Loucy (cell line): Measurements from ENCODE around the gene CHRD.

Experiments
- H2AFZ ChIP-seq: fragments of 200-600 bp; sonication (generic); 2 replicates; pipeline ENCODE4 v1.6.0; 2016; ENCODE audit warnings: antibody characterized with exemption, mild to moderate bottlenecking, low read length, moderate library complexity
- H3F3A ChIP-seq: fragments of 200-600 bp; 2 replicates; pipeline ENCODE4 v1.6.0; 2016; ENCODE audit warnings: antibody characterized with exemption, low read depth, mild to moderate bottlenecking
- H3K27me3 ChIP-seq: fragments of 200-600 bp; sonication (generic); 2 replicates; pipeline ENCODE4 v1.6.1; 2014; ENCODE audit warnings: low read length, mild to moderate bottlenecking; ENCODE audit not compliant: insufficient read depth, poor library complexity, severe bottlenecking
- H3K36me3 ChIP-seq: fragments of 200-600 bp; sonication (generic); 2 replicates; pipeline ENCODE4 v1.6.1; 2016; ENCODE audit warnings: low read length; ENCODE audit not compliant: insufficient read depth
- H3K4me1 ChIP-seq: fragments of 200-600 bp; sonication (generic); 2 replicates; pipeline ENCODE4 v1.5.1; 2014; ENCODE audit warnings: low read length, mild to moderate bottlenecking; ENCODE audit not compliant: insufficient read depth, poor library complexity, severe bottlenecking
- H3K4me2 ChIP-seq: fragments of 200-600 bp; sonication (generic); 2 replicates; pipeline ENCODE4 v1.6.0; 2014; ENCODE audit warnings: antibody characterized with exemption, low read length, low read depth, mild to moderate bottlenecking; ENCODE audit not compliant: poor library complexity, severe bottlenecking
- H3K4me3 ChIP-seq: fragments of 200-600 bp; sonication (generic); 2 replicates; pipeline ENCODE4 v1.5.1; 2014; ENCODE audit warnings: low read length, mild to moderate bottlenecking, mixed read lengths; ENCODE audit not compliant: poor library complexity, severe bottlenecking
- H3K79me2 ChIP-seq: fragments of 200-600 bp; sonication (generic); 2 replicates; pipeline ENCODE4 v1.6.1; 2014; ENCODE audit warnings: low read length; ENCODE audit not compliant: insufficient read depth
- H3K9ac ChIP-seq: fragments of 200-600 bp; sonication (generic); 2 replicates; pipeline ENCODE4 v1.6.0; 2014; ENCODE audit warnings: mild to moderate bottlenecking, low read depth, low read length, moderate library complexity; ENCODE audit not compliant: poor library complexity, severe bottlenecking
- H3K9me2 ChIP-seq: fragments of 200-600 bp; sonication (generic); replicated peaks from 2 replicates; pipeline ENCODE4 v1.6.1; 2016; ENCODE audit warnings: low read depth, low read length, mixed read lengths
- H3K9me3 ChIP-seq: fragments of 200-600 bp; sonication (generic); 2 replicates; pipeline ENCODE4 v1.6.1; 2014; ENCODE audit warnings: mild to moderate bottlenecking, antibody characterized with exemption, low read length, low read depth; ENCODE audit not compliant: insufficient read depth
- H4K20me1 ChIP-seq: fragments of 200-600 bp; sonication (generic); 2 replicates; pipeline ENCODE4 v1.6.0; 2014; ENCODE audit warnings: antibody characterized with exemption, low read length, mild to moderate bottlenecking; ENCODE audit not compliant: insufficient read depth, poor library complexity, severe bottlenecking
- EZH2phosphoT487 ChIP-seq: fragments of 200-600 bp; IDR thresholded peaks from 2 replicates; pipeline ENCODE4 v1.6.1; 2018; ENCODE audit warnings: antibody characterized with exemption, mild to moderate bottlenecking, moderate library complexity, borderline replicate concordance
- TF ChIP-seq, protein P1 (sequence below): fragments of 200-600 bp; sonication (generic); conservative IDR thresholded peaks from 2 replicates; pipeline ENCODE4 v1.5.1; 2014; ENCODE audit warnings: mild to moderate bottlenecking, antibody characterized with exemption, low read length

The CHRD gene

DNA sequence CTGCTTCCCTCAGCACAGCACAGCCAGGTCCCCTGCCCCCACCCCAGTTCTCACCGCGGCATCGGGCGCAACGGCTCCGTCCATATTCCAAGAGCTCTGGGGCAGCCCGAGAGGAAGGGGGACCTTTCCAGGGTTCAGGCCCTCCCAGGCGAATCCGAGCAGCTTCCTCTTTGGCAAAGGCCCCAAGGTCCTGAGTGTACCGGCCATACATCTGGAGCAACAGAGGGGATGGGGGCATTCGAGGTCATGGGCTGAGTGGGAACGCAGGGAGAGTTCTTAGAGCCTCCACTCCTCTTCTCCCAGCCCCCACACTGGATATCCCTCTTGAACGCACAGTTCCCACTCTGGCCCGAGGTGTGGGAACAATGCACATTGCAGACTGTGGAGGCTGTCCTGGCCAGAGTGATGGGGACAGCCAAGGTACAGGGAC, 20.9 kb upstream of the CHRD start:
- no peaks in the 10 kb centered on the region for H3K9me3 ChIP-seq
- no peak overlapping the region for H3K9ac ChIP-seq
- peaks cover 22% of the 10 kb centered on the region for H3K79me2 ChIP-seq
- peaks cover 2% of the 10 kb centered on the region for H4K20me1 ChIP-seq
- H3K4me1 ChIP-seq = peaks cover 10% of the 10 kb centered on the region
- no peak overlapping the region for H2AFZ ChIP-seq
- H3K9me2 ChIP-seq = no peaks in the 10 kb centered on the region
- TF ChIP-seq EZH2phosphoT487 = no peak
- TF ChIP-seq, protein P1, sequence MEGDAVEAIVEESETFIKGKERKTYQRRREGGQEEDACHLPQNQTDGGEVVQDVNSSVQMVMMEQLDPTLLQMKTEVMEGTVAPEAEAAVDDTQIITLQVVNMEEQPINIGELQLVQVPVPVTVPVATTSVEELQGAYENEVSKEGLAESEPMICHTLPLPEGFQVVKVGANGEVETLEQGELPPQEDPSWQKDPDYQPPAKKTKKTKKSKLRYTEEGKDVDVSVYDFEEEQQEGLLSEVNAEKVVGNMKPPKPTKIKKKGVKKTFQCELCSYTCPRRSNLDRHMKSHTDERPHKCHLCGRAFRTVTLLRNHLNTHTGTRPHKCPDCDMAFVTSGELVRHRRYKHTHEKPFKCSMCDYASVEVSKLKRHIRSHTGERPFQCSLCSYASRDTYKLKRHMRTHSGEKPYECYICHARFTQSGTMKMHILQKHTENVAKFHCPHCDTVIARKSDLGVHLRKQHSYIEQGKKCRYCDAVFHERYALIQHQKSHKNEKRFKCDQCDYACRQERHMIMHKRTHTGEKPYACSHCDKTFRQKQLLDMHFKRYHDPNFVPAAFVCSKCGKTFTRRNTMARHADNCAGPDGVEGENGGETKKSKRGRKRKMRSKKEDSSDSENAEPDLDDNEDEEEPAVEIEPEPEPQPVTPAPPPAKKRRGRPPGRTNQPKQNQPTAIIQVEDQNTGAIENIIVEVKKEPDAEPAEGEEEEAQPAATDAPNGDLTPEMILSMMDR = no peak
- H3K36me3 ChIP-seq = no peaks in the 10 kb centered on the region
- no peaks in the 10 kb centered on the region for H3F3A ChIP-seq
- no peaks in the 10 kb centered on the region for H3K27me3 ChIP-seq
- H3K4me3 ChIP-seq = no peak overlapping the region
- H3K4me2 ChIP-seq = no peak overlapping the region

DNA sequence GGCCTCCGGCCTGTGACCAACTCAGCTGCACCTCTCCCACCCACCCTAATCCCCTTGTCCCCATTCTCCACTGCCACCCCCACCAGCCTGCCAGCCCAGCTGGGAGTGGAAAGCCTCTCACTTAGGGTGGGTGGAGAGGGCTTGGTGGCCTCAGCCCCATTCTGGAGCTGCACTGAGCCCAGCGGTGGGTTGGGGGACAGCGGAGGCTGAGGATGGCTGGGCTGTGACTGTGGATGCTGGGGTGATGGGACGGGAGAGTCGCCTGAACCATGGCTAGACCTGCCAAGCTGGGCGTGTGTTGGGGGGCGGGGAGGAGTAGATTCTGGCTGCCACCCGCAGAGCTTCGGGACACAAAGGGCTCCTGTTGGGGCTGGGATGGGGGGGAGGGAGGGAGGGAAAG, 20.2 kb upstream of the CHRD start:
- H3K4me2 ChIP-seq = no peak overlapping the region
- H3K36me3 ChIP-seq = no peaks in the 10 kb centered on the region
- H3K27me3 ChIP-seq = no peaks in the 10 kb centered on the region
- no peak overlapping the region for H3K9ac ChIP-seq
- H3K4me3 ChIP-seq = no peak overlapping the region
- peaks cover 28% of the 10 kb centered on the region for H3K79me2 ChIP-seq
- H3K4me1 ChIP-seq = peaks cover 15% of the 10 kb centered on the region
- no peaks in the 10 kb centered on the region for H3F3A ChIP-seq
- no peak overlapping the region for H2AFZ ChIP-seq
- TF ChIP-seq, protein P1 = no peak
- no peak for TF ChIP-seq EZH2phosphoT487
- H3K9me3 ChIP-seq = no peaks in the 10 kb centered on the region
- no peaks in the 10 kb centered on the region for H3K9me2 ChIP-seq
- H4K20me1 ChIP-seq = peaks cover 8% of the 10 kb centered on the region

DNA sequence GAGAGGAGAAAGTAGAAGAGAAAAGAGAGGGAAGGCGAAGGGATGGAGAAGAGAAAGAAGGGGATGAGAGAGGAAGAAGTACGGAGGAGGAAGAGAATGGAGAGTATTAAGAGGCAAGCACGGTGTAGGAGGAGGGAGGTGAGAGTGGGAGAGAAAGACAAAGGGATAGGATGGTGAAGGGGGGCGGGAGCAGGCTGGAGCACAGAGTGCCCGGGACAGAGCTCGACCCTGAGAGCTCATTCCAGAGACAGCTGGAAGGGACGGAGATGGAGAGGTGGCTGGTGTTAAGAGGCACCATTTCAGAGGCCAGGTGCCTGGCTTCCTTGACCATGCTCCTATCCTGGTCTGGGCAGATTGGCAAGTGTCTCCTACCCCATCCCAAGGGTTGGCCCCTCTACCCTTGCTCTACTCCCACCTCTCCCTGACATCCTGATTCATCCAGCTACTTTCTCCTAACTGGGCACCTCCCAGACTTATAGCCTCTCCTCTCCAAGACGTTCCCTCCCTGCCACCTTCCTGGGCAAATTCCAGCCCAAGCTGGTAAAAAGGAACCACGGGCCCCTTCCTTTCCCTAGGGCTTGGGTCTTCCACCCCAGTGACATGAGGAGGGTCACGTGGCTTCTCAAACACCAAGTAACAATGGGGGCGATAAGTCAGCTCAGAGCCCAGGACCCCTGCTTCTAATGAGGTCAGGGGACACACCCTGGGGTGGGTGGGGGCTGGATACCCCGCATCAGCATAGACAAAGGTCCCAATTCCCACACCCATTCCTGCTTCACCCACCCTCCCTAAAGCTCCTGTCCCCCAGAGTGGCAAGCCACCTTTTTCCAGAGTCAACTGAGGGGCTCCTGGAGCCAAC, 19.6 kb upstream of the CHRD start:
- Histone ChIP-seq H4K20me1 (peaks cover 15% of the 10 kb centered on the region), H2AFZ (no peak overlapping the region), H3K9me2 (no peaks in the 10 kb centered on the region), H3K4me1 (peaks cover 22% of the 10 kb centered on the region), H3K4me2 (peak overlapping the region; percentile 86), H3K36me3 (no peaks in the 10 kb centered on the region), H3F3A (no peaks in the 10 kb centered on the region), H3K9ac (peak overlapping the region; percentile 68), H3K27me3 (no peaks in the 10 kb centered on the region), H3K79me2 (peaks cover 35% of the 10 kb centered on the region), H3K4me3 (peak overlapping the region; percentile 85), H3K9me3 (no peaks in the 10 kb centered on the region)
- TF ChIP-seq, protein P1 = no peak
- no peak for TF ChIP-seq EZH2phosphoT487
